ENCODE results near the gene SELENOO.

Gene SELENOO

GRCh38 chr22:50185375-50186087 lies 15.3 kb upstream of the SELENOO start, which contains the start of gene TRABD:
TRABD (plus strand) TSS chr22:50185913; CDS start chr22:50193061, 7,148 bp downstream.
- DNase-seq (ENCODE audit: low read depth in 2 of 2): peak; percentile 83 to 87

- DNase-seq (ENCODE audit: low read depth in 2 of 2): no peak
These were observed 14.6 kb upstream of the SELENOO start for GRCh38 chr22:50186181-50186714.

- no peak for DNase-seq (ENCODE audit: low read depth in 2 of 2)
These were observed 13.9 kb upstream of the SELENOO start for GRCh38 chr22:50186761-50187523.

- no peak for DNase-seq (ENCODE audit: low read depth in 2 of 2)
These were observed 12.5 kb upstream of the SELENOO start for GRCh38 chr22:50188356-50188755.

- no peak for DNase-seq (ENCODE audit: low read depth in 2 of 2)
These were observed 11.5 kb upstream of the SELENOO start for GRCh38 chr22:50189184-50189848.

- DNase-seq (ENCODE audit: low read depth in 2 of 2): no peak
These were observed 11.0 kb upstream of the SELENOO start for GRCh38 chr22:50189849-50190181.

GRCh38 chr22:50190182-50190940 lies 10.4 kb upstream of the SELENOO start:
- DNase-seq (ENCODE audit: low read depth in 2 of 2): peak; percentile 61 to 64

GRCh38 chr22:50190941-50191741 lies 9.7 kb upstream of the SELENOO start:
- peak; percentile 43 to 50 for DNase-seq (ENCODE audit: low read depth in 2 of 2)

- no peak for DNase-seq (ENCODE audit: low read depth in 2 of 2)
These were observed 8.2 kb upstream of the SELENOO start for GRCh38 chr22:50192436-50193204.

- DNase-seq (ENCODE audit: low read depth in 2 of 2): no peak
These were observed 7.2 kb upstream of the SELENOO start for GRCh38 chr22:50193621-50194020.

- no peak for DNase-seq (ENCODE audit: low read depth in 2 of 2)
These were observed 6.6 kb upstream of the SELENOO start for GRCh38 chr22:50194037-50194805.

GRCh38 chr22:50196256-50196655 lies 4.6 kb upstream of the SELENOO start:
- no peak for DNase-seq (ENCODE audit: low read depth in 2 of 2)

- DNase-seq (ENCODE audit: low read depth in 2 of 2): no peak
These were observed 3.6 kb upstream of the SELENOO start for GRCh38 chr22:50197000-50197800.

- no peak for DNase-seq (ENCODE audit: low read depth in 2 of 2)
These were observed 2.8 kb upstream of the SELENOO start for GRCh38 chr22:50197856-50198623.

GRCh38 chr22:50198624-50199017 lies 2.2 kb upstream of the SELENOO start:
- no peak for DNase-seq (ENCODE audit: low read depth in 2 of 2)

- DNase-seq (ENCODE audit: low read depth in 2 of 2): no peak
These were observed 1.5 kb upstream of the SELENOO start for GRCh38 chr22:50199251-50199721.

- DNase-seq (ENCODE audit: low read depth in 2 of 2): no peak
These were observed 866 bp upstream of the SELENOO start for GRCh38 chr22:50199829-50200460.
